IPS-18c (cell line): Measurements from ENCODE around the gene CIROP.
A peak's percentile ranks its signal among the peaks of the same experiment; 100 is the strongest.
"Not testable (repeated sequence)": the region's sequence is repeated elsewhere in the genome, so short reads cannot be mapped to it uniquely, and the experiment has no call there.

Experiments
- H3K4me3 ChIP-seq: 2 replicates; pipeline ENCODE4 v1.7.0; 2013; ENCODE audit warnings: low read depth, mild to moderate bottlenecking, low read length, moderate library complexity; ENCODE audit not compliant: insufficient read depth
- H3K9me3 ChIP-seq: one replicate; pipeline ENCODE4 v1.6.1; 2013; ENCODE audit warnings: mild to moderate bottlenecking, low read length, moderate library complexity; ENCODE audit not compliant: control insufficient read depth, insufficient read depth

CIROP gene

GRCh38 chr14:23119363-23120327, 14.9 kb upstream of the CIROP start:
- Histone ChIP-seq H3K4me3 (no peak overlapping the region), H3K9me3 (no peaks in the 10 kb centered on the region)

- H3K9me3 ChIP-seq = no peaks in the 10 kb centered on the region
- no peak within 1 kb of the TSS for H3K4me3 ChIP-seq
Observed at GRCh38 chr14:23118506-23119362, 13.9 kb upstream of the CIROP start, which contains the start of gene CEBPE. CEBPE (minus strand) TSS chr14:23119255; CDS start chr14:23119091, 164 bp downstream.

- Histone ChIP-seq H3K9me3 (no peaks in the 10 kb centered on the region), H3K4me3 (no peak overlapping the region)
Observed at GRCh38 chr14:23117371-23118020, 12.7 kb upstream of the CIROP start.

- H3K9me3 ChIP-seq = no peaks in the 10 kb centered on the region
- no peak overlapping the region for H3K4me3 ChIP-seq
Observed at GRCh38 chr14:23115918-23116317, 11.1 kb upstream of the CIROP start.

- no peaks in the 10 kb centered on the region for H3K9me3 ChIP-seq
- H3K4me3 ChIP-seq = no peak overlapping the region
Observed at GRCh38 chr14:23115039-23115731, 10.4 kb upstream of the CIROP start.

- no peak overlapping the region for H3K4me3 ChIP-seq
- no peaks in the 10 kb centered on the region for H3K9me3 ChIP-seq
Observed at GRCh38 chr14:23114669-23115038, 9.9 kb upstream of the CIROP start.

- Histone ChIP-seq H3K4me3 (no peak overlapping the region), H3K9me3 (no peaks in the 10 kb centered on the region)
Observed at GRCh38 chr14:23114120-23114458, 9.3 kb upstream of the CIROP start.

- Histone ChIP-seq H3K4me3 (no peak overlapping the region), H3K9me3 (peaks cover under 1% of the 10 kb centered on the region)
Observed at GRCh38 chr14:23113431-23114119, 8.8 kb upstream of the CIROP start.

GRCh38 chr14:23112359-23113178, 7.8 kb upstream of the CIROP start:
- peaks cover 4% of the 10 kb centered on the region for H3K9me3 ChIP-seq
- peak overlapping the region; percentile 20; the same call in 1 of the 2 replicates for H3K4me3 ChIP-seq

GRCh38 chr14:23110579-23111365, 6.0 kb upstream of the CIROP start:
- H3K4me3 ChIP-seq = no peak overlapping the region
- peaks cover 4% of the 10 kb centered on the region for H3K9me3 ChIP-seq

- Histone ChIP-seq H3K4me3 (no peak overlapping the region), H3K9me3 (peaks cover 4% of the 10 kb centered on the region)
Observed at GRCh38 chr14:23109769-23110168, 5.0 kb upstream of the CIROP start.

GRCh38 chr14:23108169-23108568, 3.4 kb upstream of the CIROP start:
- H3K4me3 ChIP-seq, H3K9me3 ChIP-seq: not testable (repeated sequence)

- not testable (repeated sequence) for H3K9me3 ChIP-seq, H3K4me3 ChIP-seq
Observed at GRCh38 chr14:23107620-23108019, 2.8 kb upstream of the CIROP start.

GRCh38 chr14:23106747-23107045, 1.9 kb upstream of the CIROP start:
- no peak overlapping the region for H3K4me3 ChIP-seq
- H3K9me3 ChIP-seq = peaks cover 4% of the 10 kb centered on the region

GRCh38 chr14:23105348-23105824, 597 bp upstream of the CIROP start:
- Histone ChIP-seq H3K9me3 (peaks cover 4% of the 10 kb centered on the region), H3K4me3 (no peak overlapping the region)
